GM23338 (cell line): ENCODE results near the gene SPATA2L. TPM values are rescaled to one million over a fixed set of nuclear protein-coding genes. Genes with fewer than 3 reads are reported as not detected.

Source experiments
- ATAC-seq: fragments of 200-7000 bp; cut with Tn5 transposase; 3 replicates; pipeline ENCODE4 v1.9.1; 2020
- DNase-seq: peaks from one replicate; pipeline ENCODE4 v3.0.0-alpha.2; 2015; ENCODE audit warnings: low spot score
- H2AFZ ChIP-seq: fragments of 200-600 bp; sonication (generic); 2 replicates; pipeline ENCODE4 v1.8.0; 2016; ENCODE audit warnings: antibody characterized with exemption, mild to moderate bottlenecking, moderate library complexity
- H3F3A ChIP-seq: fragments of 200-600 bp; sonication (generic); replicated peaks from 2 replicates; pipeline ENCODE4 v1.8.0; 2017; ENCODE audit warnings: antibody characterized with exemption, mixed run types, low read depth
- H3K27ac ChIP-seq: fragments of 200-600 bp; sonication (generic); 2 replicates; pipeline ENCODE4 v1.6.1; 2016; ENCODE audit warnings: low read depth
- H3K27me3 ChIP-seq: fragments of 200-600 bp; sonication (generic); 2 replicates; pipeline ENCODE4 v1.8.0; 2016; ENCODE audit warnings: mild to moderate bottlenecking, mixed run types, moderate library complexity; ENCODE audit not compliant: insufficient read depth
- H3K36me3 ChIP-seq: fragments of 200-600 bp; sonication (generic); 2 replicates; pipeline ENCODE4 v1.8.0; 2016; ENCODE audit warnings: mild to moderate bottlenecking; ENCODE audit not compliant: insufficient read depth
- H3K4me1 ChIP-seq: fragments of 200-600 bp; sonication (generic); 2 replicates; pipeline ENCODE4 v1.8.0; 2016; ENCODE audit warnings: mild to moderate bottlenecking, moderate library complexity; ENCODE audit not compliant: insufficient read depth
- H3K4me2 ChIP-seq: fragments of 200-600 bp; sonication (generic); 2 replicates; pipeline ENCODE4 v1.7.1; 2017; ENCODE audit warnings: mixed run types
- H3K4me3 ChIP-seq: fragments of 200-600 bp; sonication (generic); 2 replicates; pipeline ENCODE4 v1.6.1; 2016; ENCODE audit warnings: mixed run types
- H3K79me2 ChIP-seq: fragments of 200-600 bp; sonication (generic); replicated peaks from 2 replicates; pipeline ENCODE4 v1.8.0; 2017; ENCODE audit warnings: mild to moderate bottlenecking; ENCODE audit not compliant: insufficient read depth
- H3K9me2 ChIP-seq: fragments of 200-600 bp; sonication (generic); 2 replicates; pipeline ENCODE4 v1.8.0; 2017; ENCODE audit not compliant: insufficient read depth
- H4K20me1 ChIP-seq: fragments of 200-600 bp; sonication (generic); replicated peaks from 2 replicates; pipeline ENCODE4 v1.8.0; 2017; ENCODE audit warnings: mild to moderate bottlenecking; ENCODE audit not compliant: insufficient read depth
- H3K27ac Mint-ChIP-seq: 2 replicates; pipeline ENCODE4 v1.8.0; 2020; ENCODE audit warnings: inconsistent platforms, mild to moderate bottlenecking, moderate library complexity, mixed read lengths
- H3K27me3 Mint-ChIP-seq: 3 replicates; pipeline ENCODE4 v1.8.0; 2022; ENCODE audit warnings: low read depth, mild to moderate bottlenecking, moderate library complexity, mixed read lengths, inconsistent platforms; ENCODE audit not compliant: insufficient read depth, poor library complexity
- H3K36me3 Mint-ChIP-seq: 3 replicates; pipeline ENCODE4 v1.8.0; 2021; ENCODE audit warnings: low read depth, mild to moderate bottlenecking, inconsistent platforms, moderate library complexity, mixed read lengths
- H3K4me1 Mint-ChIP-seq: 3 replicates; pipeline ENCODE4 v1.8.0; 2020; ENCODE audit warnings: mild to moderate bottlenecking, inconsistent platforms, mixed read lengths
- H3K4me3 Mint-ChIP-seq: 3 replicates; pipeline ENCODE4 v1.8.0; 2021; ENCODE audit warnings: moderate library complexity, mild to moderate bottlenecking, inconsistent platforms, mixed read lengths
- H3K9me3 Mint-ChIP-seq: 3 replicates; pipeline ENCODE4 v1.8.0; 2020; ENCODE audit warnings: moderate library complexity, mild to moderate bottlenecking, inconsistent platforms, mixed read lengths
- CREB1 ChIP-seq: fragments of 250-450 bp; sonication (Bioruptor Pico); IDR thresholded peaks from 2 replicates; pipeline ENCODE4 v1.5.0; 2020; ENCODE audit warnings: low read depth, mild to moderate bottlenecking, moderate library complexity
- ETS1 ChIP-seq: IDR thresholded peaks from 2 replicates; pipeline ENCODE4 v1.6.1; 2016; ENCODE audit warnings: antibody characterized with exemption
- EZH2 ChIP-seq: fragments of 200-600 bp; sonication (generic); IDR thresholded peaks from one replicate; pipeline ENCODE4 v1.8.0; 2017; ENCODE audit warnings: antibody characterized with exemption, mild to moderate bottlenecking, low read depth; ENCODE audit not compliant: unreplicated experiment
- EZH2phosphoT487 ChIP-seq: fragments of 200-600 bp; sonication (generic); IDR thresholded peaks from one replicate; pipeline ENCODE4 v1.8.1; 2018; ENCODE audit warnings: antibody characterized with exemption; ENCODE audit not compliant: unreplicated experiment
- JUNB ChIP-seq: IDR thresholded peaks from one replicate; pipeline ENCODE4 v1.6.1; 2016; ENCODE audit warnings: antibody characterized with exemption; ENCODE audit not compliant: unreplicated experiment
- NANOG ChIP-seq: IDR thresholded peaks from 2 replicates; pipeline ENCODE4 v1.6.1; 2016; ENCODE audit warnings: antibody characterized with exemption, borderline replicate concordance
- REST ChIP-seq: IDR thresholded peaks from one replicate; pipeline ENCODE4 v1.6.1; 2018; ENCODE audit warnings: antibody characterized with exemption; ENCODE audit not compliant: unreplicated experiment
- STAT1 ChIP-seq: IDR thresholded peaks from one replicate; pipeline ENCODE4 v1.6.1; 2016; ENCODE audit warnings: antibody characterized with exemption; ENCODE audit not compliant: unreplicated experiment
- ZNF114 ChIP-seq: fragments of 250-450 bp; sonication (Bioruptor Pico); IDR thresholded peaks from 2 replicates; pipeline ENCODE4 v1.5.0; 2020; ENCODE audit warnings: mild to moderate bottlenecking, moderate library complexity
- ZNF331 ChIP-seq: fragments of 250-450 bp; sonication (Bioruptor Pico); IDR thresholded peaks from 2 replicates; pipeline ENCODE4 v1.5.0; 2020; ENCODE audit warnings: low read depth, mild to moderate bottlenecking, moderate library complexity
- ZNF462 ChIP-seq: fragments of 250-450 bp; sonication (Bioruptor Pico); IDR thresholded peaks from 2 replicates; pipeline ENCODE4 v1.5.0; 2020; ENCODE audit warnings: mild to moderate bottlenecking, moderate library complexity
- polyA plus RNA-seq: library from polyadenylated mRNA; unstranded; fragments of >200 nt; fragmentation: Nextera tagmentation; extraction: Ambion mirVana; gene quantifications from 2 replicates; pipeline ENCODE4 v1.2.1, GENCODE V29; 2016
- total RNA-seq: library from RNA; depleted of rRNA; stranded (reverse); fragments of >200 nt; shearing (Covaris generic); gene quantifications from 2 replicates; pipeline ENCODE4 v1.2.3, GENCODE V29; 2014
- TF ChIP-seq, protein P1 (sequence below), 2 experiments: fragments of 200-600 bp in 1 of 2; sonication (generic) in 1 of 2; conservative IDR thresholded peaks; 2 replicates each; pipeline versions ENCODE4 v1.5.1 to v1.6.1; 2016 to 2017; ENCODE audit warnings: antibody characterized with exemption in 2 of 2, low read depth in 2 of 2, mild to moderate bottlenecking in 2 of 2, moderate library complexity in 1 of 2

Gene SPATA2L
- total and polyA plus RNA-seq, 2 experiments from 2014 or later: 6.9 to 26.2 TPM

GRCh38 chr16:89744813-89745212 is 43.3 kb upstream of the SPATA2L start:
- no peaks in the 10 kb centered on the region for H3K4me1 ChIP-seq
- Mint-ChIP-seq H3K27ac (no peak overlapping the region), H3K4me3 (no peak overlapping the region), H3K4me1 (no peaks in the 10 kb centered on the region), H3K9me3 (no peaks in the 10 kb centered on the region), H3K36me3 (peaks cover 75% of the 10 kb centered on the region), H3K27me3 (peaks cover 7% of the 10 kb centered on the region)
- no peak overlapping the region for H2AFZ ChIP-seq
- H3F3A ChIP-seq: no peaks in the 10 kb centered on the region; the same call in 1 of the 2 replicates
- H3K4me3 ChIP-seq: no peak overlapping the region
- peaks cover 33% of the 10 kb centered on the region; the same call in 1 of the 2 replicates for H3K36me3 ChIP-seq
- H3K4me2 ChIP-seq: no peak overlapping the region
- H4K20me1 ChIP-seq: 0 out of 2 replicates have a peak, but pooled peaks cover 4% of the 10 kb centered on the region
- H3K27ac ChIP-seq: no peak overlapping the region
- H3K79me2 ChIP-seq: no peaks in the 10 kb centered on the region
- no peaks in the 10 kb centered on the region for H3K27me3 ChIP-seq
- ATAC-seq: no peak
- DNase-seq: no peak
- H3K9me2 ChIP-seq: no peaks in the 10 kb centered on the region
- no peak for TF ChIP-seq ZNF114
- no peak for TF ChIP-seq ETS1
- TF ChIP-seq, protein P1, sequence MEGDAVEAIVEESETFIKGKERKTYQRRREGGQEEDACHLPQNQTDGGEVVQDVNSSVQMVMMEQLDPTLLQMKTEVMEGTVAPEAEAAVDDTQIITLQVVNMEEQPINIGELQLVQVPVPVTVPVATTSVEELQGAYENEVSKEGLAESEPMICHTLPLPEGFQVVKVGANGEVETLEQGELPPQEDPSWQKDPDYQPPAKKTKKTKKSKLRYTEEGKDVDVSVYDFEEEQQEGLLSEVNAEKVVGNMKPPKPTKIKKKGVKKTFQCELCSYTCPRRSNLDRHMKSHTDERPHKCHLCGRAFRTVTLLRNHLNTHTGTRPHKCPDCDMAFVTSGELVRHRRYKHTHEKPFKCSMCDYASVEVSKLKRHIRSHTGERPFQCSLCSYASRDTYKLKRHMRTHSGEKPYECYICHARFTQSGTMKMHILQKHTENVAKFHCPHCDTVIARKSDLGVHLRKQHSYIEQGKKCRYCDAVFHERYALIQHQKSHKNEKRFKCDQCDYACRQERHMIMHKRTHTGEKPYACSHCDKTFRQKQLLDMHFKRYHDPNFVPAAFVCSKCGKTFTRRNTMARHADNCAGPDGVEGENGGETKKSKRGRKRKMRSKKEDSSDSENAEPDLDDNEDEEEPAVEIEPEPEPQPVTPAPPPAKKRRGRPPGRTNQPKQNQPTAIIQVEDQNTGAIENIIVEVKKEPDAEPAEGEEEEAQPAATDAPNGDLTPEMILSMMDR (conservative IDR thresholded peaks at IDR 0.05; ENCODE audit: low read depth in 2 of 2): no peak
- no peak for TF ChIP-seq REST
- no peak for TF ChIP-seq NANOG
- TF ChIP-seq ZNF331 (CRISPR knock-in tag): no peak
- TF ChIP-seq STAT1: no peak
- TF ChIP-seq EZH2: no peak
- no peak for TF ChIP-seq JUNB
- TF ChIP-seq EZH2phosphoT487: no peak
- no peak for TF ChIP-seq CREB1 (CRISPR knock-in tag)
- TF ChIP-seq ZNF462 (CRISPR knock-in tag): no peak
